GM23338 (cell line): ENCODE data around the gene TMEM208.

Experiments
- CREB1 ChIP-seq: fragments of 250-450 bp; sonication (Bioruptor Pico); IDR thresholded peaks from 2 replicates; pipeline ENCODE4 v1.5.0; 2020; ENCODE audit warnings: low read depth, mild to moderate bottlenecking, moderate library complexity
- CTCF ChIP-seq, 2 experiments: fragments of 200-600 bp in 1 of 2; sonication (generic) in 1 of 2; conservative IDR thresholded peaks; 2 replicates each; pipeline versions ENCODE4 v1.5.1 to v1.6.1; 2016 to 2017; ENCODE audit warnings: antibody characterized with exemption in 2 of 2, low read depth in 2 of 2, mild to moderate bottlenecking in 2 of 2, moderate library complexity in 1 of 2
- EZH2 ChIP-seq: fragments of 200-600 bp; sonication (generic); IDR thresholded peaks from one replicate; pipeline ENCODE4 v1.8.0; 2017; ENCODE audit warnings: antibody characterized with exemption, mild to moderate bottlenecking, low read depth; ENCODE audit not compliant: unreplicated experiment
- EZH2phosphoT487 ChIP-seq: fragments of 200-600 bp; sonication (generic); IDR thresholded peaks from one replicate; pipeline ENCODE4 v1.8.1; 2018; ENCODE audit warnings: antibody characterized with exemption; ENCODE audit not compliant: unreplicated experiment
- JUNB ChIP-seq: IDR thresholded peaks from one replicate; pipeline ENCODE4 v1.6.1; 2016; ENCODE audit warnings: antibody characterized with exemption; ENCODE audit not compliant: unreplicated experiment
- NANOG ChIP-seq: IDR thresholded peaks from 2 replicates; pipeline ENCODE4 v1.6.1; 2016; ENCODE audit warnings: antibody characterized with exemption, borderline replicate concordance
- POLR2AphosphoS5 ChIP-seq: IDR thresholded peaks from 2 replicates; pipeline ENCODE4 v1.6.1; 2016; ENCODE audit warnings: antibody characterized with exemption, low read depth
- REST ChIP-seq: IDR thresholded peaks from one replicate; pipeline ENCODE4 v1.6.1; 2018; ENCODE audit warnings: antibody characterized with exemption; ENCODE audit not compliant: unreplicated experiment
- STAT1 ChIP-seq: IDR thresholded peaks from one replicate; pipeline ENCODE4 v1.6.1; 2016; ENCODE audit warnings: antibody characterized with exemption; ENCODE audit not compliant: unreplicated experiment
- ZNF114 ChIP-seq: fragments of 250-450 bp; sonication (Bioruptor Pico); IDR thresholded peaks from 2 replicates; pipeline ENCODE4 v1.5.0; 2020; ENCODE audit warnings: mild to moderate bottlenecking, moderate library complexity
- ZNF331 ChIP-seq: fragments of 250-450 bp; sonication (Bioruptor Pico); IDR thresholded peaks from 2 replicates; pipeline ENCODE4 v1.5.0; 2020; ENCODE audit warnings: low read depth, mild to moderate bottlenecking, moderate library complexity
- TF ChIP-seq, protein P1 (sequence below): fragments of 250-450 bp; sonication (Bioruptor Pico); IDR thresholded peaks from 2 replicates; pipeline ENCODE4 v1.5.0; 2020; ENCODE audit warnings: mild to moderate bottlenecking, moderate library complexity
- TF ChIP-seq, protein P2 (sequence below): IDR thresholded peaks from 2 replicates; pipeline ENCODE4 v1.6.1; 2016; ENCODE audit warnings: antibody characterized with exemption

DNA sequence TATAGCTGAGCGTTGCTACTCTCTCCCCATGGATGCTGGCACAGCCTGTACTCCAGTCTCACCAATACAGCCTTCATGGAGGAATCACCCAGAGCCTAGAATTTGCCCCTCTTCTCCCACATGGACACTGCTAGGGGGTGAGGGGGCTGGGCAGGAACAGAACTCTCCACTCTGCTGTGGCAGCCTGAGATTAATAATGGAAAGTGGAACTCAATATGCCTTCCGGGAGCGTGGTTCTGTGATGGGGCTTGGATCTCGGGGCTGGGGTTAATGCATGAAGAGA lies 23.1 kb downstream of the TMEM208 start:
- no peak for TF ChIP-seq CTCF (conservative IDR thresholded peaks at IDR 0.05; ENCODE audit: low read depth in 2 of 2)
- no peak for TF ChIP-seq POLR2AphosphoS5
- no peak for TF ChIP-seq REST
- no peak for TF ChIP-seq EZH2phosphoT487
- TF ChIP-seq JUNB = no peak
- TF ChIP-seq CREB1 (CRISPR knock-in tag) = no peak
- TF ChIP-seq, protein P1, sequence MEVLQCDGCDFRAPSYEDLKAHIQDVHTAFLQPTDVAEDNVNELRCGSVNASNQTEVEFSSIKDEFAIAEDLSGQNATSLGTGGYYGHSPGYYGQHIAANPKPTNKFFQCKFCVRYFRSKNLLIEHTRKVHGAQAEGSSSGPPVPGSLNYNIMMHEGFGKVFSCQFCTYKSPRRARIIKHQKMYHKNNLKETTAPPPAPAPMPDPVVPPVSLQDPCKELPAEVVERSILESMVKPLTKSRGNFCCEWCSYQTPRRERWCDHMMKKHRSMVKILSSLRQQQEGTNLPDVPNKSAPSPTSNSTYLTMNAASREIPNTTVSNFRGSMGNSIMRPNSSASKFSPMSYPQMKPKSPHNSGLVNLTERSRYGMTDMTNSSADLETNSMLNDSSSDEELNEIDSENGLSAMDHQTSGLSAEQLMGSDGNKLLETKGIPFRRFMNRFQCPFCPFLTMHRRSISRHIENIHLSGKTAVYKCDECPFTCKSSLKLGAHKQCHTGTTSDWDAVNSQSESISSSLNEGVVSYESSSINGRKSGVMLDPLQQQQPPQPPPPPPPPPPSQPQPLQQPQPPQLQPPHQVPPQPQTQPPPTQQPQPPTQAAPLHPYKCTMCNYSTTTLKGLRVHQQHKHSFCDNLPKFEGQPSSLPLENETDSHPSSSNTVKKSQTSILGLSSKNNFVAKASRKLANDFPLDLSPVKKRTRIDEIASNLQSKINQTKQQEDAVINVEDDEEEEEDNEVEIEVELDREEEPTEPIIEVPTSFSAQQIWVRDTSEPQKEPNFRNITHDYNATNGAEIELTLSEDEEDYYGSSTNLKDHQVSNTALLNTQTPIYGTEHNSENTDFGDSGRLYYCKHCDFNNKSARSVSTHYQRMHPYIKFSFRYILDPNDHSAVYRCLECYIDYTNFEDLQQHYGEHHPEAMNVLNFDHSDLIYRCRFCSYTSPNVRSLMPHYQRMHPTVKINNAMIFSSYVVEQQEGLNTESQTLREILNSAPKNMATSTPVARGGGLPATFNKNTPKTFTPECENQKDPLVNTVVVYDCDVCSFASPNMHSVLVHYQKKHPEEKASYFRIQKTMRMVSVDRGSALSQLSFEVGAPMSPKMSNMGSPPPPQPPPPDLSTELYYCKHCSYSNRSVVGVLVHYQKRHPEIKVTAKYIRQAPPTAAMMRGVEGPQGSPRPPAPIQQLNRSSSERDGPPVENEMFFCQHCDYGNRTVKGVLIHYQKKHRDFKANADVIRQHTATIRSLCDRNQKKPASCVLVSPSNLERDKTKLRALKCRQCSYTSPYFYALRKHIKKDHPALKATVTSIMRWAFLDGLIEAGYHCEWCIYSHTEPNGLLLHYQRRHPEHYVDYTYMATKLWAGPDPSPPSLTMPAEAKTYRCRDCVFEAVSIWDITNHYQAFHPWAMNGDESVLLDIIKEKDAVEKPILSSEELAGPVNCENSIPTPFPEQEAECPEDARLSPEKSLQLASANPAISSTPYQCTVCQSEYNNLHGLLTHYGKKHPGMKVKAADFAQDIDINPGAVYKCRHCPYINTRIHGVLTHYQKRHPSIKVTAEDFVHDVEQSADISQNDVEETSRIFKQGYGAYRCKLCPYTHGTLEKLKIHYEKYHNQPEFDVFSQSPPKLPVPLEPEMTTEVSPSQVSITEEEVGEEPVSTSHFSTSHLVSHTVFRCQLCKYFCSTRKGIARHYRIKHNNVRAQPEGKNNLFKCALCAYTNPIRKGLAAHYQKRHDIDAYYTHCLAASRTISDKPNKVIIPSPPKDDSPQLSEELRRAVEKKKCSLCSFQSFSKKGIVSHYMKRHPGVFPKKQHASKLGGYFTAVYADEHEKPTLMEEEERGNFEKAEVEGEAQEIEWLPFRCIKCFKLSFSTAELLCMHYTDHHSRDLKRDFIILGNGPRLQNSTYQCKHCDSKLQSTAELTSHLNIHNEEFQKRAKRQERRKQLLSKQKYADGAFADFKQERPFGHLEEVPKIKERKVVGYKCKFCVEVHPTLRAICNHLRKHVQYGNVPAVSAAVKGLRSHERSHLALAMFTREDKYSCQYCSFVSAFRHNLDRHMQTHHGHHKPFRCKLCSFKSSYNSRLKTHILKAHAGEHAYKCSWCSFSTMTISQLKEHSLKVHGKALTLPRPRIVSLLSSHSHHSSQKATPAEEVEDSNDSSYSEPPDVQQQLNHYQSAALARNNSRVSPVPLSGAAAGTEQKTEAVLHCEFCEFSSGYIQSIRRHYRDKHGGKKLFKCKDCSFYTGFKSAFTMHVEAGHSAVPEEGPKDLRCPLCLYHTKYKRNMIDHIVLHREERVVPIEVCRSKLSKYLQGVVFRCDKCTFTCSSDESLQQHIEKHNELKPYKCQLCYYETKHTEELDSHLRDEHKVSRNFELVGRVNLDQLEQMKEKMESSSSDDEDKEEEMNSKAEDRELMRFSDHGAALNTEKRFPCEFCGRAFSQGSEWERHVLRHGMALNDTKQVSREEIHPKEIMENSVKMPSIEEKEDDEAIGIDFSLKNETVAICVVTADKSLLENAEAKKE (CRISPR knock-in tag) = no peak
- TF ChIP-seq STAT1 = no peak
- no peak for TF ChIP-seq EZH2
- TF ChIP-seq ZNF331 (CRISPR knock-in tag) = no peak
- TF ChIP-seq, protein P2, sequence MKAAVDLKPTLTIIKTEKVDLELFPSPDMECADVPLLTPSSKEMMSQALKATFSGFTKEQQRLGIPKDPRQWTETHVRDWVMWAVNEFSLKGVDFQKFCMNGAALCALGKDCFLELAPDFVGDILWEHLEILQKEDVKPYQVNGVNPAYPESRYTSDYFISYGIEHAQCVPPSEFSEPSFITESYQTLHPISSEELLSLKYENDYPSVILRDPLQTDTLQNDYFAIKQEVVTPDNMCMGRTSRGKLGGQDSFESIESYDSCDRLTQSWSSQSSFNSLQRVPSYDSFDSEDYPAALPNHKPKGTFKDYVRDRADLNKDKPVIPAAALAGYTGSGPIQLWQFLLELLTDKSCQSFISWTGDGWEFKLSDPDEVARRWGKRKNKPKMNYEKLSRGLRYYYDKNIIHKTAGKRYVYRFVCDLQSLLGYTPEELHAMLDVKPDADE = no peak
- no peak for TF ChIP-seq NANOG
- TF ChIP-seq ZNF114 (CRISPR knock-in tag) = no peak
